ENCODE results near the gene TMEM107.

- TF ChIP-seq CTCF (IDR thresholded peaks at IDR 0.05) (peak in 1 of 4 experiments; percentile 12), POLR2A (IDR thresholded peaks at IDR 0.05) (peak; percentile 94 to 98)
These were observed 23.9 kb downstream of the TMEM107 start, which contains the start of gene PER1 for GRCh38 chr17:8152112-8152775.
